ENCODE measurements around the gene NXPE4. TPM values are rescaled to one million over a fixed set of nuclear protein-coding genes. Genes with fewer than 3 reads are reported as not detected.
"Not testable (repeated sequence)": the region's sequence is repeated elsewhere in the genome, so short reads cannot be mapped to it uniquely, and the experiment has no call there.

NXPE4 gene
- total RNA-seq (2013) = not detected
- polyA plus RNA-seq (not detected), polyA minus RNA-seq (not detected in 2 replicates), total RNA-seq (0 to 0.60 (median 0) reads per million in 11 experiments)

- no peak for TF ChIP-seq CTCF (IDR thresholded peaks at IDR 0.05)
- Histone ChIP-seq H3K4me1 (ENCODE audit: control insufficient read depth in 1 of 2, insufficient read depth in 2 of 2, low read length in 2 of 2) (no peaks in the 10 kb centered on the region), H3K9me3 (replicated peaks in 1 of 2; ENCODE audit: control insufficient read depth in 1 of 2, insufficient read depth in 1 of 2, low read length in 2 of 2) (no peaks in the 10 kb centered on the region), H3K36me3 (replicated peaks in 1 of 2; ENCODE audit: control insufficient read depth in 1 of 2, insufficient read depth in 2 of 2, low read length in 2 of 2) (no peaks in the 10 kb centered on the region), H3K27ac (ENCODE audit: low read depth in 1 of 2, low read length in 2 of 2) (no peak within 1 kb of the TSS), H2AFZ (ENCODE audit: insufficient read depth, low read depth, low read length, poor library complexity, severe bottlenecking) (no peak within 1 kb of the TSS), H3K27me3 (ENCODE audit: control insufficient read depth in 2 of 2, insufficient read depth in 2 of 2, low read length in 2 of 2) (no peaks in the 10 kb centered on the region), H3K9ac (ENCODE audit: insufficient read depth, low read length, poor library complexity, severe bottlenecking) (no peak within 1 kb of the TSS), H3K79me2 (ENCODE audit: insufficient read depth, low read length) (no peaks in the 10 kb centered on the region), H3K4me3 (replicated peaks in 1 of 3; ENCODE audit: low read depth in 2 of 3, low read length in 3 of 3) (no peak within 1 kb of the TSS), H3K4me2 (replicated peaks; ENCODE audit: extremely low read depth, low read length, poor library complexity, severe bottlenecking) (no peak within 1 kb of the TSS), H4K20me1 (ENCODE audit: insufficient read depth, low read length) (no peaks in the 10 kb centered on the region)
- Mint-ChIP-seq H3K27me3 (ENCODE audit: low read depth in 3 of 3) (no peaks in the 10 kb centered on the region), H3K27ac (no peak within 1 kb of the TSS), H3K4me1 (no peaks in the 10 kb centered on the region), H3K9me3 (peaks cover 0 to 1% (median 0%) of the 10 kb centered on the region in 7 donors), H3K36me3 (no peaks in the 10 kb centered on the region), H3K4me3 (no peak within 1 kb of the TSS)
- intact Hi-C loops (cut with micrococcal nuclease) = no loop called here
- no CpG with 5 or more reads among the region's 2 CpGs for WGBS (ENCODE audit: insufficient coverage)
- no peak for DNase-seq
Observed at GRCh38 chr11:114595571-114595970, at the start of gene NXPE4. TSS of gene NXPE4 (minus strand) at chr11:114595786. CDS start at chr11:114594759, 1,027 bp downstream.

GRCh38 chr11:114639440-114639839, 43.9 kb upstream of the NXPE4 start:
- DNase-seq; intact Hi-C loops (cut with micrococcal nuclease); H3K27me3 Mint-ChIP-seq (ENCODE audit: low read depth in 3 of 3); H3K36me3 ChIP-seq (replicated peaks in 1 of 2; ENCODE audit: control insufficient read depth in 1 of 2, insufficient read depth in 2 of 2, low read length in 2 of 2); H3K27ac Mint-ChIP-seq; H3K27me3 ChIP-seq (ENCODE audit: control insufficient read depth in 2 of 2, insufficient read depth in 2 of 2, low read length in 2 of 2); H3K4me1 Mint-ChIP-seq; H3K4me3 Mint-ChIP-seq; H3K4me1 ChIP-seq (ENCODE audit: control insufficient read depth in 1 of 2, insufficient read depth in 2 of 2, low read length in 2 of 2); H4K20me1 ChIP-seq (ENCODE audit: insufficient read depth, low read length); H3K4me2 ChIP-seq (replicated peaks; ENCODE audit: extremely low read depth, low read length, poor library complexity, severe bottlenecking); H3K9me3 ChIP-seq (replicated peaks in 1 of 2; ENCODE audit: control insufficient read depth in 1 of 2, insufficient read depth in 1 of 2, low read length in 2 of 2); H3K36me3 Mint-ChIP-seq; H3K79me2 ChIP-seq (ENCODE audit: insufficient read depth, low read length); H3K9ac ChIP-seq (ENCODE audit: insufficient read depth, low read length, poor library complexity, severe bottlenecking); H2AFZ ChIP-seq (ENCODE audit: insufficient read depth, low read depth, low read length, poor library complexity, severe bottlenecking); H3K4me3 ChIP-seq (replicated peaks in 1 of 3; ENCODE audit: low read depth in 2 of 3, low read length in 3 of 3); H3K27ac ChIP-seq (ENCODE audit: low read depth in 1 of 2, low read length in 2 of 2): not testable (repeated sequence)
- 100% methylated on average over 3 of the region's 6 CpGs for WGBS (ENCODE audit: insufficient coverage)
- peaks cover 0 to 13% (median 6%) of the 10 kb centered on the region in 7 donors for H3K9me3 Mint-ChIP-seq

GRCh38 chr11:114631445-114631965, 35.9 kb upstream of the NXPE4 start:
- H3K36me3 Mint-ChIP-seq; H3K27ac Mint-ChIP-seq; H3K9ac ChIP-seq (ENCODE audit: insufficient read depth, low read length, poor library complexity, severe bottlenecking); H3K27me3 Mint-ChIP-seq (ENCODE audit: low read depth in 3 of 3); H3K4me3 ChIP-seq (replicated peaks in 1 of 3; ENCODE audit: low read depth in 2 of 3, low read length in 3 of 3); H3K9me3 Mint-ChIP-seq; H4K20me1 ChIP-seq (ENCODE audit: insufficient read depth, low read length); H3K27me3 ChIP-seq (ENCODE audit: control insufficient read depth in 2 of 2, insufficient read depth in 2 of 2, low read length in 2 of 2); H3K27ac ChIP-seq (ENCODE audit: low read depth in 1 of 2, low read length in 2 of 2); H3K4me1 ChIP-seq (ENCODE audit: control insufficient read depth in 1 of 2, insufficient read depth in 2 of 2, low read length in 2 of 2); H3K36me3 ChIP-seq (replicated peaks in 1 of 2; ENCODE audit: control insufficient read depth in 1 of 2, insufficient read depth in 2 of 2, low read length in 2 of 2); H3K79me2 ChIP-seq (ENCODE audit: insufficient read depth, low read length); H2AFZ ChIP-seq (ENCODE audit: insufficient read depth, low read depth, low read length, poor library complexity, severe bottlenecking); H3K9me3 ChIP-seq (replicated peaks in 1 of 2; ENCODE audit: control insufficient read depth in 1 of 2, insufficient read depth in 1 of 2, low read length in 2 of 2); DNase-seq; intact Hi-C loops (cut with micrococcal nuclease); H3K4me2 ChIP-seq (replicated peaks; ENCODE audit: extremely low read depth, low read length, poor library complexity, severe bottlenecking); H3K4me3 Mint-ChIP-seq; H3K4me1 Mint-ChIP-seq: not testable (repeated sequence)
- 80% methylated on average over 4 of the region's 13 CpGs for WGBS (ENCODE audit: insufficient coverage)

Data from CD14-positive monocyte (primary cell).